ENCODE results near the gene HBA2. TPM values are rescaled to one million over a fixed set of nuclear protein-coding genes. Genes with fewer than 3 reads are reported as not detected.
"Not testable (repeated sequence)": the region's sequence is repeated elsewhere in the genome, so short reads cannot be mapped to it uniquely, and the experiment has no call there.

The HBA2 gene
- total RNA-seq, result not detected

DNA sequence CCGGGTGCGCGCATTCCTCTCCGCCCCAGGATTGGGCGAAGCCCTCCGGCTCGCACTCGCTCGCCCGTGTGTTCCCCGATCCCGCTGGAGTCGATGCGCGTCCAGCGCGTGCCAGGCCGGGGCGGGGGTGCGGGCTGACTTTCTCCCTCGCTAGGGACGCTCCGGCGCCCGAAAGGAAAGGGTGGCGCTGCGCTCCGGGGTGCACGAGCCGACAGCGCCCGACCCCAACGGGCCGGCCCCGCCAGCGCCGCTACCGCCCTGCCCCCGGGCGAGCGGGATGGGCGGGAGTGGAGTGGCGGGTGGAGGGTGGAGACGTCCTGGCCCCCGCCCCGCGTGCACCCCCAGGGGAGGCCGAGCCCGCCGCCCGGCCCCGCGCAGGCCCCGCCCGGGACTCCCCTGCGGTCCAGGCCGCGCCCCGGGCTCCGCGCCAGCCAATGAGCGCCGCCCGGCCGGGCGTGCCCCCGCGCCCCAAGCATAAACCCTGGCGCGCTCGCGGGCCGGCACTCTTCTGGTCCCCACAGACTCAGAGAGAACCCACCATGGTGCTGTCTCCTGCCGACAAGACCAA is at the start of gene HBA2:
Gene HBA2, plus strand, starts transcription at position 503 of the 568 bp plus-strand sequence. Its CDS starts 37 bp downstream, at position 540.
- ATAC-seq, result peak; percentile 57 to 59
- peak within 1 kb of the TSS; percentile 26 for H3K4me3 Mint-ChIP-seq

DNA sequence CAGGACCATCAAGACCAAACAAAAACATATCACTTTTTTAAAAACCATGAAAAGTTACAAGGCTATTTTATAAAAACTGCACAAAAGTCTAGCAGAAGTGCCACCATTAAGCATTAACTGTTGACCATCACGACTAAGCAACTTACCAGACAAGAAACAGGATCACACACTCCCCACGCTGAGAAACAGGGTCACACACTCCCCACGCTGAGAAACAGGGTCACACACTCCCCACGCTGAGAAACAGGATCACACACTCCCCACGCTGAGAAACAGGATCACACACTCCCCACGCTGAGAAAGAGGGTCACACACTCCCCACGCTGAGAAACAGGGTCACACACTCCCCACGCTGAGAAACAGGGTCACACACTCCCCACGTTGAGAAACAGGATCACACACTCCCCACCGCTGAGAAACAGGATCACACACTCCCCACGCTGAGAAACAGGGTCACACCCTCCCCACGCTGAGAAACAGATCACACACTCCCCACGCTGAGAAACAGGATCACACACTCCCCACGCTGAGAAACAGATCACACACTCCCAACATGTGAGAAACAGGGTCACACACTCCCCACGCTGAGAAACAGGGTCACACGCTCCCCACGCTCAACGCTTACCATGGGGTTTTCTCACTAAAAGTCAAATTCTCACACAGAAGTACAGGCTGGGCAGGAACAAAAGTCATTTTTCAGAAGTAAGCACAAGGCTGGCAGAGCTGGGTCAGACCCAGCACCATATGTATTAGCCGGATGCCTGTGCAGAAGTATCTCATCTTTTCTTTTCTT is 48.9 kb upstream of the HBA2 start:
- not testable (repeated sequence) for H3K9me3 Mint-ChIP-seq; H3K4me3 Mint-ChIP-seq; H3K36me3 Mint-ChIP-seq (ENCODE audit: insufficient read depth); ATAC-seq; DNase-seq; H3K4me1 Mint-ChIP-seq (ENCODE audit: low read depth); H3K27me3 Mint-ChIP-seq (ENCODE audit: low read depth)

More for the DNA sequence above, at the start of gene HBA2:
- H3K36me3 Mint-ChIP-seq (ENCODE audit: insufficient read depth); DNase-seq; H3K9me3 Mint-ChIP-seq: not testable (repeated sequence)
- peaks cover 11% of the 10 kb centered on the region for H3K4me1 Mint-ChIP-seq (ENCODE audit: low read depth)
- peaks cover 67% of the 10 kb centered on the region for H3K27me3 Mint-ChIP-seq (ENCODE audit: low read depth)

DNA sequence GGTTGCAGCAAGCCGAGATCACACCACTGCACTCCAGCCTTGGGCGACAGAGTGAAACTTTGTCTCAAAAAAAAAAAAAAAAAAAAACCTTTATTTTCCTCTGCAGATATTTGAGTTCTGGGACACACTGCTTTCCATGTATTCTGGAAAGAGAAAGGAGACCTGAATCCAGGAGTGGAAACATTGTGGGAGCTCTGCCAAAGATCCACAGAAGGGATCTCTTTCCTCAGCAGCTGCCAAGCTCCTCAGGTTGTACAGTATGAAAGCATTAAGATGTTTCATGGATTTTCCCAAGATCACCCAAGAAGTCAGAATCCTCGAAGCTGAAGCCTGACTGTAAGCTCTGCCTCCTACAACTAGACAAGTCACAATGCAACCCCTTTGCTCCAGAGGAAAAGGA is 47.7 kb upstream of the HBA2 start:
- no peaks in the 10 kb centered on the region for H3K36me3 Mint-ChIP-seq (ENCODE audit: insufficient read depth)

DNA sequence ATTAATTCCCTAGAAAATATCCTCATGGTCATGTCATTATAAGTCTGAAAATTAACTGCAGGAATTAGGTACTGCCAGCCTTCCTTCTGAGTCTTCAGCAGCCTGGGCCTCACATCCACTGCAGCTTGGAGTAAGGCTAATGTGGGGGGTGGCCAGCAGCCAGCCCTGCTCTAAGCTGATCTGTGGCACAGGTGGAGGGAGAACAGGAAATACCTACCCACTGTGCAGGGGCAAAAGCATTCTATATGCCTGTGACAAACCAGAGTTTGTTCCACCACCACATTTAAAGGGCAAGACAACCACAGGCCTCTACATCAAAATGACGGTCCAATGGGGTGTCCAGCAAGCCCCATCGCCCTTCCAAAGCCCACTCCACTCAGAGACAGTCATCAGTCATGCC is 43.6 kb upstream of the HBA2 start:
- no peaks in the 10 kb centered on the region for H3K27me3 Mint-ChIP-seq (ENCODE audit: low read depth)
- no peaks in the 10 kb centered on the region for H3K36me3 Mint-ChIP-seq (ENCODE audit: insufficient read depth)
- no peak for DNase-seq
- H3K9me3 Mint-ChIP-seq, result no peaks in the 10 kb centered on the region
- peak overlapping the region; percentile 7 for H3K4me3 Mint-ChIP-seq
- no peak for ATAC-seq
- H3K4me1 Mint-ChIP-seq (ENCODE audit: low read depth), result peaks cover 13% of the 10 kb centered on the region

More for the DNA sequence above, 47.7 kb upstream of the HBA2 start:
- Mint-ChIP-seq H3K4me1 (ENCODE audit: low read depth) (peaks cover 8% of the 10 kb centered on the region), H3K27me3 (ENCODE audit: low read depth) (no peaks in the 10 kb centered on the region), H3K9me3 (no peaks in the 10 kb centered on the region), H3K4me3 (no peak overlapping the region)
- no peak for ATAC-seq
- DNase-seq, result no peak

- no peak for DNase-seq
- no peaks in the 10 kb centered on the region for H3K9me3 Mint-ChIP-seq
- no peaks in the 10 kb centered on the region for H3K36me3 Mint-ChIP-seq (ENCODE audit: insufficient read depth)
- no peak overlapping the region for H3K4me3 Mint-ChIP-seq
- H3K27me3 Mint-ChIP-seq (ENCODE audit: low read depth), result no peaks in the 10 kb centered on the region
- ATAC-seq, result no peak
- H3K4me1 Mint-ChIP-seq (ENCODE audit: low read depth), result peaks cover 19% of the 10 kb centered on the region
These were observed 42.0 kb upstream of the HBA2 start for GRCh38 chr16:130533-131173.

DNA sequence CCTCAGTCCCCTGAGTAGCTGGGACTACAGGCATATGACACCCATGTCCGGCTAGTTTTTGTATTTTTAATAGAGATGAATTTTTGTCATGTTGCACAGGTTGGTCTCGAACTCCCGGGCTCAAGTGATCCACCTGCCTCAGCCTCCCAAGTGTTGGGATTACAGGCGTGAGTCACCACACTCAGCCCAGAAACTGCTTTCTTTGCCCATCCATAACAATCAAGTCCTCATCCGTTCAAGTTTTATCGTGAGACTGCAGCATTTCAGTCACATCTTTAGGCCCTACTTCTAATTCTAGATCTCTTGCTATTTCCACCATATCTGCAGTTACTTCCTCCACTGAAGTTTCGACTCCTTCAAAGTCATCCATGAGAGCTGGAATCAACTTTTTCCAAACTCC is 40.6 kb upstream of the HBA2 start:
- DNase-seq (no peak), ATAC-seq (no peak)
- H3K36me3 Mint-ChIP-seq (ENCODE audit: insufficient read depth), result peaks cover 4% of the 10 kb centered on the region
- H3K4me1 Mint-ChIP-seq (ENCODE audit: low read depth), result peaks cover 23% of the 10 kb centered on the region
- H3K27me3 Mint-ChIP-seq (ENCODE audit: low read depth), result no peaks in the 10 kb centered on the region
- H3K4me3 Mint-ChIP-seq, result no peak overlapping the region
- H3K9me3 Mint-ChIP-seq, result no peaks in the 10 kb centered on the region

- peaks cover 26% of the 10 kb centered on the region for H3K4me1 Mint-ChIP-seq (ENCODE audit: low read depth)
- DNase-seq, result no peak
- peaks cover 4% of the 10 kb centered on the region for H3K36me3 Mint-ChIP-seq (ENCODE audit: insufficient read depth)
- H3K27me3 Mint-ChIP-seq (ENCODE audit: low read depth), result no peaks in the 10 kb centered on the region
- no peak for ATAC-seq
- no peaks in the 10 kb centered on the region for H3K9me3 Mint-ChIP-seq
- H3K4me3 Mint-ChIP-seq, result no peak overlapping the region
These were observed 39.0 kb upstream of the HBA2 start for GRCh38 chr16:133716-134115.

DNA sequence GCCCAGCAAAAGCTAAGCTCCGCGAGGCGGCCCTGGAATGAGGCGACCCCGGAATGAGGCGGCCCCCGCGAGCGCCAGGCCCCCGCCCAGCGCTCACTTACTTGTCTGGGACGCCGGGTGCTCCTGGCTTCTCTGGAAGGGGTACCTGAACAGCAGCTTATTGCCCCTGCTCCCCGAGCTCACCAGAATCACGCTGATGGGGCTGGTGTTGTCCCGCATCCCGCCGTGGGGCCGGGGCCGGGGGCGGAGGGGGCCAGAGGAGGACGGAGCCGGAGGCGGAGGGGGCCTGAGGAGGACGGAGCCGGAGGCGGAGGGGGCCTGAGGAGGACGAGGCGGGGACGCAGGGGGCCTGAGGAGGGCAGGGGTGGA is 34.6 kb upstream of the HBA2 start:
- H3K9me3 Mint-ChIP-seq, result no peaks in the 10 kb centered on the region
- no peaks in the 10 kb centered on the region for H3K27me3 Mint-ChIP-seq (ENCODE audit: low read depth)
- peak; percentile 24 for DNase-seq
- ATAC-seq, result peak; percentile 33 to 35
- peak overlapping the region; percentile 80 for H3K4me3 Mint-ChIP-seq
- peaks cover 4% of the 10 kb centered on the region for H3K36me3 Mint-ChIP-seq (ENCODE audit: insufficient read depth)
- peaks cover 17% of the 10 kb centered on the region for H3K4me1 Mint-ChIP-seq (ENCODE audit: low read depth)

DNA sequence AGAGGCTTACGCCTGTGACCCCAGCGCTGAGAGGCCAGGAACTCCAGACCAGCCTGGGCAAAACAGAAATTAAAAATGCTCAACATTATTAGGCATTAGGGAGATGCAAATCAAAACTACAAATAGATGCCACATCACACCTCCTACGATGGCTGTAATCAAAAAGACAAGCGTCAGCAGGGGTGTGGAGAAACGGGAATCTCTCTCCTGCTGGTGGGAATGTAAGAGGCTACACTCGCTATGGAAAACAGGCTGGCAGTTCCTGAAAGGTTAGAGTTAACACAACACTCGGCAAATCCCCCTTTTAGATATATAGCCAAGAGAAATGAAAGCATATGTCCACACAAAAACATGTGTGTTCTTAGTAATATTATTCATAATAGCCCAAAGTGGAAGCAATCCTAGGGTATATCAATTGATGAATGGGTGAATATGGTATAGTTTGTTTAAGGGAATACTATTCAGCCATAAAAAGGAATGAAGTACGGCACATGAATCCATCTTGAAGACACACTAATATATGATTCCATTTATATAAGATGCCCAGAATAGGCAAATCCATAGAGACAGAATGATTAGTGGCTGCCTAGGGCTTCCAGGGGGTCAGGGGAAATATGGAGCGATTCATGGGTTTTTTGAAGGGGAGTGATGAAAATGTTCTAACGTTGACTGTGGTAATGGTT is 32.4 kb upstream of the HBA2 start:
- H3K36me3 Mint-ChIP-seq (ENCODE audit: insufficient read depth), result peaks cover 4% of the 10 kb centered on the region
- DNase-seq (no peak), ATAC-seq (no peak)
- H3K9me3 Mint-ChIP-seq, result no peaks in the 10 kb centered on the region
- H3K4me1 Mint-ChIP-seq (ENCODE audit: low read depth), result peaks cover 11% of the 10 kb centered on the region
- peak overlapping the region; percentile 45 for H3K4me3 Mint-ChIP-seq
- H3K27me3 Mint-ChIP-seq (ENCODE audit: low read depth), result peaks cover 10% of the 10 kb centered on the region

DNA sequence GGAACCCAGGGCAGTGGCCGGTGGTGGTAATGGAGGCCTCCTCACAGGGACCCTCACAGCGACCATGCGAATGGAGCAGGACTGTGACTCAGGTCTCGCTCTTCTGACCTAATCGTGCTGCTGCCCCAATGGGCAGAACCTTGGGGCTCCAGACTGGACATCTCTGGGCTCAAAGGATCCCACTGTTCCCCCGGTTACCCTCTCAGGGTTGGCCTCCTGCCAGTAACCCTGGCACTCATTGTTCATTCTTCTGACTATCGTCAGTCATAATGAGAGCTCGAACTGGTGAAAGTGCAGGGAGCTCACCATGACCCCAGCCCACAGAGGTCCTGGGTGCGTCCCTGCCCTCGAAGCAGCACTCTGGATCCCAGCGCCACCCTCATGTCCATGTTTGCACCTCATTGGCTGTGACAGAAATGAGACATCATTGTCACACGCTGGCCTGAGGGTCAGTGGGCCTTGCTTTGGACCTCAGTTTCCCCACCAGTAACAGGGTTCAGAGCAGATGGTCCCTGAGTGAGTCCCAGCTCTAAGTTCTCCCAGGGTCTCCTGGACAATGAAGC is 30.2 kb upstream of the HBA2 start:
- Mint-ChIP-seq H3K36me3 (ENCODE audit: insufficient read depth) (no peaks in the 10 kb centered on the region), H3K27me3 (ENCODE audit: low read depth) (peaks cover 11% of the 10 kb centered on the region), H3K4me3 (no peak overlapping the region), H3K9me3 (no peaks in the 10 kb centered on the region), H3K4me1 (ENCODE audit: low read depth) (peaks cover 4% of the 10 kb centered on the region)
- ATAC-seq, result no peak
- DNase-seq, result no peak

DNA sequence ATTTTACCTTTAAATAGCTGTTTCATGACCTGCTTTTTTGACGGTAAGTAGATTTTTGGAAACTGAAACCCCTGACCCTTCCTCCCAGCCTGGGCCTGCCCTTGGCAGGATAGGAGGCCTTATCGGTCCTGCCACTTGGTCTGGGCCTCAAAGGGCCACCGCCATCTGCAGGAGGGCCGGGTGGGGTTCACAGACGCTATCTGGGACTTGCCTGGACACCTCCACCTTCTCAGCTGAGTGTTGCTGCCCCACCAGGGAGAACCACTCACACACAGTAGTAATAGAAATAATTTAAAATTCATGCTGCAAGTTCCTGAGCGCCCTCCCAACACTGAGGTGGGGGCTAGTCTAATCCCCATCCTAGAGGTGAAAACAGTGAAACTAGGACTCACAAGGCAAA is 29.6 kb upstream of the HBA2 start:
- Mint-ChIP-seq H3K9me3 (no peaks in the 10 kb centered on the region), H3K27me3 (ENCODE audit: low read depth) (peaks cover 11% of the 10 kb centered on the region), H3K4me1 (ENCODE audit: low read depth) (peaks cover 4% of the 10 kb centered on the region), H3K36me3 (ENCODE audit: insufficient read depth) (no peaks in the 10 kb centered on the region), H3K4me3 (no peak overlapping the region)
- DNase-seq, result no peak
- no peak for ATAC-seq

DNA sequence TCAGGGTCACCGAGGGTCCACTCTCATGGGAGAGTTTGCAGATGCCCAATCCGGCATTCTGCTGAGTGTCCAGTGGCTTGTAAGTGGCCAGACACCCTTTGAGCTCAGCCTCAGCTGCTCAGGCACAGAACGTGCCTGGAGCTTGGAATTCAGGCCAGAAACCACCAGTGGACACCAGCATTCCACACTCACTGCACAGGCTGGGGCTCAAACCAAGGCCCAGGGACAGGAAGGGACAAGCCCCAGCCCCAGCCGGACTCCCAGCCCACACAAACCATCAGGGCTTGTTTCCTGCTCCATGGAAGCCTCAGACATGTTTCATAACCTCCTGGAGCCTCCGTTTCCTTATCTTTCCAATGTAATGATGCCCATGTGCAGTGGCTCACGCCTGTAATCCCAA is 29.2 kb upstream of the HBA2 start:
- H3K27me3 Mint-ChIP-seq (ENCODE audit: low read depth), result peaks cover 14% of the 10 kb centered on the region
- DNase-seq (no peak), ATAC-seq (no peak)
- peaks cover 4% of the 10 kb centered on the region for H3K4me1 Mint-ChIP-seq (ENCODE audit: low read depth)
- H3K9me3 Mint-ChIP-seq, result no peaks in the 10 kb centered on the region
- no peaks in the 10 kb centered on the region for H3K36me3 Mint-ChIP-seq (ENCODE audit: insufficient read depth)
- no peak overlapping the region for H3K4me3 Mint-ChIP-seq

GRCh38 chr16:144797-145252 is 27.9 kb upstream of the HBA2 start:
- Mint-ChIP-seq H3K9me3 (no peaks in the 10 kb centered on the region), H3K4me3 (no peak overlapping the region), H3K27me3 (ENCODE audit: low read depth) (peaks cover 27% of the 10 kb centered on the region), H3K4me1 (ENCODE audit: low read depth) (no peaks in the 10 kb centered on the region), H3K36me3 (ENCODE audit: insufficient read depth) (no peaks in the 10 kb centered on the region)
- DNase-seq, result no peak
- no peak for ATAC-seq

- Mint-ChIP-seq H3K4me1 (ENCODE audit: low read depth) (no peaks in the 10 kb centered on the region), H3K27me3 (ENCODE audit: low read depth) (peaks cover 28% of the 10 kb centered on the region), H3K36me3 (ENCODE audit: insufficient read depth) (no peaks in the 10 kb centered on the region), H3K9me3 (no peaks in the 10 kb centered on the region), H3K4me3 (no peak overlapping the region)
- DNase-seq (no peak), ATAC-seq (no peak)
These were observed 26.0 kb upstream of the HBA2 start for GRCh38 chr16:146646-147045.

Data from activated T-cell treated with anti-CD3 and anti-CD28 coated beads, Interleukin-2, amount 50 U/mL, for 4 hours (primary cell).